Left ventricle myocardium inferior (tissue), 1 donor: ENCODE results near the gene NEDD8. TPM values are rescaled to one million over a fixed set of nuclear protein-coding genes. Genes with fewer than 3 reads are reported as not detected.

ENCODE experiments used
- DNase-seq: peaks from one replicate; pipeline ENCODE4 v3.0.0-alpha.2; 2020
- H3K27ac ChIP-seq: fragments of 200-600 bp; replicated peaks from 2 replicates; pipeline ENCODE4 v1.8.0; 2021
- H3K27me3 ChIP-seq: fragments of 200-600 bp; 2 replicates; pipeline ENCODE4 v1.8.0; 2021; ENCODE audit warnings: low read depth
- H3K36me3 ChIP-seq: fragments of 200-600 bp; 2 replicates; pipeline ENCODE4 v1.8.0; 2021
- H3K4me1 ChIP-seq: fragments of 200-600 bp; 2 replicates; pipeline ENCODE4 v1.8.0; 2021
- H3K4me3 ChIP-seq: fragments of 200-600 bp; 2 replicates; pipeline ENCODE4 v1.8.0; 2021; ENCODE audit warnings: mild to moderate bottlenecking, moderate library complexity
- H3K9me3 ChIP-seq: fragments of 200-600 bp; replicated peaks from 2 replicates; pipeline ENCODE4 v1.8.0; 2021
- CTCF ChIP-seq: fragments of 200-600 bp; IDR thresholded peaks from 2 replicates; pipeline ENCODE4 v1.8.0; 2021; ENCODE audit warnings: antibody characterized with exemption, mild to moderate bottlenecking, borderline replicate concordance
- intact Hi-C: fragments of 100-400 bp; cut with micrococcal nuclease; formaldehyde crosslinking; loops from one replicate; pipeline ENCODE4 v1.11.0; 2022
- total RNA-seq: library from RNA; stranded (reverse); fragmentation: NEBNext Ultra II Directional; extraction: Animal tissue kit (Norgen Biotek cat#: 25700); gene quantifications from one replicate; pipeline ENCODE4 v1.2.1, GENCODE V29; 2021
- donor health status: DM: no; HTN: yes; CAD: no; lungs with severe emphysema.

Gene NEDD8
- total RNA-seq, 1 donor from 2014 or later, result 214 TPM

GRCh38 chr14:24236689-24237462 lies 4.7 kb upstream of the NEDD8 start:
- Histone ChIP-seq H3K36me3 (peaks cover 66% of the 10 kb centered on the region), H3K27ac (no peak overlapping the region), H3K9me3 (no peaks in the 10 kb centered on the region), H3K4me1 (peaks cover 81% of the 10 kb centered on the region), H3K27me3 (no peaks in the 10 kb centered on the region), H3K4me3 (no peak overlapping the region)
- no peak for TF ChIP-seq CTCF
- no peak for DNase-seq
- intact Hi-C loops, result no loop called here

GRCh38 chr14:24235804-24236688 lies 3.9 kb upstream of the NEDD8 start:
- TF ChIP-seq CTCF, result no peak
- peaks cover 62% of the 10 kb centered on the region for H3K36me3 ChIP-seq
- no peak for DNase-seq
- H3K4me3 ChIP-seq, result no peak overlapping the region
- intact Hi-C loops, result no loop called here
- H3K9me3 ChIP-seq, result no peaks in the 10 kb centered on the region
- no peaks in the 10 kb centered on the region for H3K27me3 ChIP-seq
- peaks cover 81% of the 10 kb centered on the region for H3K4me1 ChIP-seq
- H3K27ac ChIP-seq, result no peak overlapping the region

- H3K27me3 ChIP-seq, result no peaks in the 10 kb centered on the region
- H3K36me3 ChIP-seq, result peaks cover 45% of the 10 kb centered on the region
- no peak for DNase-seq
- no peak overlapping the region for H3K4me3 ChIP-seq
- intact Hi-C loops, result no loop called here
- no peak for TF ChIP-seq CTCF
- H3K9me3 ChIP-seq, result no peaks in the 10 kb centered on the region
- no peak overlapping the region for H3K27ac ChIP-seq
- peaks cover 75% of the 10 kb centered on the region for H3K4me1 ChIP-seq
Observed at GRCh38 chr14:24234095-24235005, 2.2 kb upstream of the NEDD8 start.

GRCh38 chr14:24233538-24233866 lies 1.3 kb upstream of the NEDD8 start:
- Histone ChIP-seq H3K27me3 (no peaks in the 10 kb centered on the region), H3K4me3 (peak overlapping the region; percentile 90), H3K4me1 (peaks cover 66% of the 10 kb centered on the region), H3K36me3 (peaks cover 37% of the 10 kb centered on the region), H3K27ac (peak overlapping the region; percentile 97), H3K9me3 (no peaks in the 10 kb centered on the region)
- intact Hi-C loops, result no loop called here
- no peak for TF ChIP-seq CTCF
- DNase-seq, result no peak
